Fibroblast of lung (primary cell): ENCODE data around the gene CHCHD6.

Experiments
- EZH2 ChIP-seq: IDR thresholded peaks from 2 replicates; pipeline ENCODE4 v1.5.1; 2012; ENCODE audit warnings: low read length, control low read depth, mild to moderate bottlenecking; ENCODE audit errors: missing control alignments
- TF ChIP-seq, protein P1 (sequence below), 2 donors: IDR thresholded peaks in 1 of 2; conservative IDR thresholded peaks in 1 of 2; 1 replicate in 1 of 2; 2 replicates in 1 of 2; pipeline ENCODE4 v1.5.1; 2011 to 2012; ENCODE audit warnings: low read length in 2 of 2, control low read depth in 1 of 2, inconsistent platforms in 1 of 2, low read depth in 1 of 2, mild to moderate bottlenecking in 1 of 2

DNA sequence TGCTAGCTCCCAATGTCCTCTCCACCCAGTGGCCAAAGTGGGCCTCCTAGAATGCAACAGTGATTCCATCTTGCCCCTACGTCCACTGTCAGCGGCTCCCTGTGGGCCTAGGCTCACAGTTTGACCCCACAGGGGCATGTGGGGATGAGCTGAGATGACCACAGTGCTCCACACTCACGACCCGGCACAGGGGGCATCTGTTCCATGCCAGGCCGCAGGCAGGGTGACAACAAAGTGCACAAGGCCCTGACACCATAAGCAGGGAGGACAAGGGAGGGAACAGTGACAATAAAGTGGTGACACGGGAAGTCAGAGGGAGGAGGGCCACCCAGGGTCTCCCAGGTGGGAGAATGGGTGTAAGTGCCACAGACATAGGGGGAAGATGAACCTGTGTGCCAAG lies 273.8 kb downstream of the CHCHD6 start:
- TF ChIP-seq, protein P1, sequence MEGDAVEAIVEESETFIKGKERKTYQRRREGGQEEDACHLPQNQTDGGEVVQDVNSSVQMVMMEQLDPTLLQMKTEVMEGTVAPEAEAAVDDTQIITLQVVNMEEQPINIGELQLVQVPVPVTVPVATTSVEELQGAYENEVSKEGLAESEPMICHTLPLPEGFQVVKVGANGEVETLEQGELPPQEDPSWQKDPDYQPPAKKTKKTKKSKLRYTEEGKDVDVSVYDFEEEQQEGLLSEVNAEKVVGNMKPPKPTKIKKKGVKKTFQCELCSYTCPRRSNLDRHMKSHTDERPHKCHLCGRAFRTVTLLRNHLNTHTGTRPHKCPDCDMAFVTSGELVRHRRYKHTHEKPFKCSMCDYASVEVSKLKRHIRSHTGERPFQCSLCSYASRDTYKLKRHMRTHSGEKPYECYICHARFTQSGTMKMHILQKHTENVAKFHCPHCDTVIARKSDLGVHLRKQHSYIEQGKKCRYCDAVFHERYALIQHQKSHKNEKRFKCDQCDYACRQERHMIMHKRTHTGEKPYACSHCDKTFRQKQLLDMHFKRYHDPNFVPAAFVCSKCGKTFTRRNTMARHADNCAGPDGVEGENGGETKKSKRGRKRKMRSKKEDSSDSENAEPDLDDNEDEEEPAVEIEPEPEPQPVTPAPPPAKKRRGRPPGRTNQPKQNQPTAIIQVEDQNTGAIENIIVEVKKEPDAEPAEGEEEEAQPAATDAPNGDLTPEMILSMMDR (conservative IDR thresholded peaks at IDR 0.05 in 1 of 2, IDR thresholded peaks at IDR 0.05 in 1 of 2; ENCODE audit: low read depth in 1 of 2, low read length in 2 of 2), result no peak
- no peak for TF ChIP-seq EZH2
